GM18507 (cell line): ENCODE data around the gene ZNF189.

Source experiments
- DNase-seq: peaks from one replicate; pipeline ENCODE4 v3.0.0; 2011; ENCODE audit warnings: low read depth; ENCODE audit not compliant: insufficient read length; ENCODE audit errors: extremely low spot score
- FAIRE-seq: peaks from 2 replicates; lab custom pipeline; 2011; peaks lifted over from hg19 to GRCh38; lab: Jason Lieb, UNC

ZNF189 gene

GRCh38 chr9:101398068-101398929, at the start of gene ZNF189, which contains the start of gene MRPL50:
TSS of gene ZNF189 (plus strand) at chr9:101398851. CDS start at chr9:101399157, 306 bp downstream.
TSS of gene MRPL50 (minus strand) at chr9:101398618. CDS start at chr9:101398592, 26 bp downstream.
- peak; percentile 84 for DNase-seq
- FAIRE-seq: peak; percentile 99

- FAIRE-seq: no peak
Measured at GRCh38 chr9:101350285-101350684, 48.4 kb upstream of the ZNF189 start.

DNA sequence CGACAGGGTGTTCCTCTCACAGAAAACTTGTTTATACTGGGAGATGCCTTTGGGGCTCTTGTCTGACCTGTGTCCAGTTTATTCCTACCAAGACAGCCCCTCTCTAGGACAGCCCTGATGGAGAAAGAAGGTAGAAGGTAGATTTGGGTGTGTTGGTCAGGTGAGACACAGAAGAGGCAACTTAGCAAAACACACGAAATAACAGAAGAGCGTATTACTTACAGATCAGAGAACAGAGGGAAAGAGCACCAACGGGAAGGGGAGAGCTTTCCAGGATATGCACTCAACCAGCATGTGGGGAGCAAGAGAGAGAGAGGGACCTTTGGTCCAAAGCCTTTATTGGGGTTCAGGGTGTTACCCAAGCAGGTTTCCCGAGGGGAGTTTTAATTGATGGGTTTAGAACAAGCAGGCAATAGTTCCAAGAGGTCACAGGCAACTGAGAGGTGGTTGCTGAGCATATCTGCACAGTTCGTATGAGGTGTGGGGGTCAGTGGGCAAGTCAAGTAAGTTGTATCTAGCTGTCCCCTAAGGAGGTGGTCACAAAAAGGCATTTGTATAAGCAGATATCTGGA, 45.7 kb upstream of the ZNF189 start:
- DNase-seq: no peak
- no peak for FAIRE-seq

More at GRCh38 chr9:101350285-101350684, 48.4 kb upstream of the ZNF189 start:
- no peak for DNase-seq

GRCh38 chr9:101353683-101354082, 45.0 kb upstream of the ZNF189 start:
- no peak for FAIRE-seq
- no peak for DNase-seq

DNA sequence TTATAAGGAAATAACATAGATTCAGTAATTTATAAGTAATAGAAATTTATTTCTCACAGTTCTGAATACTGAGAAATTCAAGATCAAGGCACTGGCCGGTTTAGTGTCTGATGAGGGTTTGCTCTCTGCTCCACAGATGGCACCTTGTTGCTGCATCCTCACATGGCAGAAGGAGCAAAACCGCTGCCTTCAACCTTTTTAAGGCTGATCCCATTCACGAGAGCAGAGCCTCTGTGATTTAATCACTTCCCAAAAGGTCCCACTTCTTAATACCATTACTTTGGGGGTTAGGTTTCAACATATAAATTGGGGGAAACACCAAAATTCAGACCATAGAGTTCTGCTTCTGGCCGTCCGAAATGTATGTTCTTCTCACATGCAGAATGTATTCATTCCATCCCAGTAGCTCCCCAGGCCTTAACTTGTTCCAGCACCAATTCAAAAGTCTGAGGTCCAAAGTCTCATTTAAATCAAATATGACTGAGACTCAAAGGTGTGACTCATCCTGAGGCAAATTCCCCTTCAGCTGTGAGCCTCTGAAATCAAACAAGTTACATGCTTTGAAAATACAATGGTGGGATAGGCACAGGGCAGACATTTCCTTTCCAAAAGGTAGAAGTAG, 44.4 kb upstream of the ZNF189 start:
- FAIRE-seq: no peak
- no peak for DNase-seq

- DNase-seq: no peak
- no peak for FAIRE-seq
Measured at GRCh38 chr9:101354765-101355708, 43.6 kb upstream of the ZNF189 start.

DNA sequence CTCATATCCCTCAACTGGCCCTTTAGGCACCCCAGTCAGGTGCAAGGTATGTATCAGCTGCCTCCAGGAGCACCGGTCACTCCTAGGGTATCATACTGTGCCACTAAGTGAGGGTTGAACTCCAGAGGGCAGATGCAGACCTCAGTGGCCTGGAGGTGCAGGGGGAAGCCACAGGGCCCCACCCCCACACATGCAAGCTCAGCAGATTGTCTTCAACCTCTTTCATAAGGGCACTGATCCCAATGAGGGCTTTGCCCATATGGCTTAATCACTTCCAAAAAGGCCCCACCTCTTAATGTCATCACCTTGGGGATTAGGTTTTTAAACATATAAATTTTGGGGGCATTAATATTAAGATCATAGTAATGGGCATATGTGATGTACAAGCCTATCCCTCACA, 42.0 kb upstream of the ZNF189 start:
- no peak for FAIRE-seq
- DNase-seq: no peak

DNA sequence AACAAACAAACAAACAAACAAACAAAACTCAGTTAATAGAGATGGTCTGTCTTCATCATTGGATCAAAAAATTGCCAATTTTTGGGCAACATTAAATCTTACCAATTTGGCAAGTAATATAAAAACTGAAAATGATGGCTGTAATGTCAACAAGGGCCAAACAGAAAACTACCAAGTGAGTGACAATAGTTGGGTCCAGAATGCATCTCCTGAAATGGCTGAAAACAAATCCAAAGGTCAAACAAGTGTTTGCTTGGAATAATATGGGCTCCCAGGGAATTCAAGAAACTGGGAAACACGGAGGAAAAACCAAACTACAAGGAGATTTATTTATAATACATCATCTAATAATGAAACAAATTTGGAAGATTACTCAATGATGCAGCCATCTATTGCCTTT, 39.0 kb upstream of the ZNF189 start:
- DNase-seq (no peak), FAIRE-seq (no peak)

DNA sequence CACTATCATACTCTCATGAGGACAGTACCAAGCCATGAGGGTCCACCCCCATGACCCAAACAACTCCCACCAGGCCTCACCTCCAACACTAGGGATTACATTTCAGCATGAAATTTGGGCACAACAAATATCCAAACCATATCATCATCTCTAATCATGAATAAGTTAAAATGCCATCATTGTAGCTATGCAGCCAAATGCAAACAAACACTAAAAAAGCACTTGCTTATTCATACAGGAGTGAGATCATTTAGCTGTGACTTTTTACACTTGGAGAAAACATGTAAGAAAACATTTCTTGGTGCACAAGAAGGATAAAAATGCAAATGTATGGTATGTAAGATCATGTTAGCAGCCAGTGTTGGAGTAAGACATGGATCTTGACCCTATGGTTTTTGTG, 38.0 kb upstream of the ZNF189 start:
- FAIRE-seq: no peak

DNA sequence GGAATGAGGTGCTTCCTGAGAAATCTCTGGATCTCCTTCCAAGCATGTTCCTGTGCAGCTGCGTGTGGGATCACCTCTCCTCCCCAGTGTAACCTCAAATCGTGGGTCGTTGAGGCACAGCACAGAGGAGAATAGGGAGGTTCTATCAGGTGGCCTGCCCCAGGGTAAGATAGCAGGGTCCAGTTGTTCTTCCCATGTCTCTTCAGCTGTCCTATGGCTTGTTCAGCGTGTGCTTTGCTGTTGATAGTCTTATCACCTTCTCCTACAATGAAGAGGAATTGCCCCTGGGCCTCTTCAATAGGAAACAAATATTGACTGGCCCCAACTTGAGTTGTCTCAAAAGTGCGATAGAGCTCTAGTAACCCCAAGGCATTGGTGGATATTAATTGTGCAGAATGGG, 36.2 kb upstream of the ZNF189 start:
- no peak for FAIRE-seq
- DNase-seq: no peak

More for the DNA sequence above, 38.0 kb upstream of the ZNF189 start:
- DNase-seq: no peak

- DNase-seq: no peak
- FAIRE-seq: no peak
Measured at GRCh38 chr9:101365181-101365580, 33.5 kb upstream of the ZNF189 start.

DNA sequence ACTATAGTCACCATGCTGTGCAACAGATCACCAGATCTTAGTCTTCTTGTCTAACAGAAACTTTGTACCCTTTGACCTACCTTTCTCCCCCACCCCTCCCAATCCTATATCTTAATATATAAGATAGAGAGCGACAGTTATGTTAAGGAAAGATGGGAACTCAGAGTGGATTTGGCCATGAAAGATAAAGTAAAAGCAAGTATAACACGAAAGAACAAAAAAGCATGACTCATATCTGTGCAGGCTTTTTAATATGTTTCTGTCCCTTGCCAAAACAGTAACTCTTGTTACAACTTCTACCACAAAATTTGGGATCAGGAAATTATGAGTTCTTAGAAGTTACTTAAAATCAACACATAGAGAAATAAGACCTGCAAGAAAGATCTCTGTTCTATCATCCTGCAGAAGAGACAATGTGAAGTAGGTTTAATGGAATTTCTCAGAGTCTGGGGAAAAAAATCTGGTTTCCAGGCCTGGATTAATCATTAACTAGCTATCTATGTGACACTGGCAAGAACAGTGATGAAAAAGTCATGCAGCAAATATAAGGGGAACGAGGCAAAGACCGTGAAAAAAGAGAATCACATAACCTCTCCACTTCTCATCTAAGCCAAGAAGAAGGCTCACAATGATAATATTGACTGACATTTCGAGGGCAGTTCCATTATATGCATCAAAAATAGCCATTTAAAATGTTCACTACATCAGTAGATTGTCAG, 32.5 kb upstream of the ZNF189 start:
- DNase-seq: no peak
- FAIRE-seq: no peak

- DNase-seq: no peak
- no peak for FAIRE-seq
Measured at GRCh38 chr9:101367323-101367722, 31.3 kb upstream of the ZNF189 start.

GRCh38 chr9:101369286-101369685, 29.4 kb upstream of the ZNF189 start:
- DNase-seq: no peak
- FAIRE-seq: no peak

GRCh38 chr9:101369884-101370531, 28.6 kb upstream of the ZNF189 start:
- FAIRE-seq (no peak), DNase-seq (no peak)

DNA sequence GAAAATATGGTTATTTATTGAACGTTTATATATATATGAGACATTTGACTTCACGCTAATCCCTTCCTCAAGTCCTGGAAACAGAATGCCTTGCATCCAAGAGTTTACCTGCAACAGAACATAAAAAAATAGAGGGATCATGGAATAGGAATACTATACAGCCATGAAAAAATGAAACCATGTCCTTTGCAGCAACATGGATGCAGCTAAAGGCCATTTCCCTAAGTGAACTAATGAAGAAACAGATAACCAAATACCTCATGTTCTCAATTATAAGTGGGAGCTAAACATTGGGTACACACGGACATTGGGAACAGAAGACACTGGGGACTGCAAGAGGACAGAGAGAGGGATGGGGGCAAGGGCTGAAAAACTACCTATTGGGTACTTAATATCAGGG, 26.8 kb upstream of the ZNF189 start:
- no peak for DNase-seq
- FAIRE-seq: no peak

DNA sequence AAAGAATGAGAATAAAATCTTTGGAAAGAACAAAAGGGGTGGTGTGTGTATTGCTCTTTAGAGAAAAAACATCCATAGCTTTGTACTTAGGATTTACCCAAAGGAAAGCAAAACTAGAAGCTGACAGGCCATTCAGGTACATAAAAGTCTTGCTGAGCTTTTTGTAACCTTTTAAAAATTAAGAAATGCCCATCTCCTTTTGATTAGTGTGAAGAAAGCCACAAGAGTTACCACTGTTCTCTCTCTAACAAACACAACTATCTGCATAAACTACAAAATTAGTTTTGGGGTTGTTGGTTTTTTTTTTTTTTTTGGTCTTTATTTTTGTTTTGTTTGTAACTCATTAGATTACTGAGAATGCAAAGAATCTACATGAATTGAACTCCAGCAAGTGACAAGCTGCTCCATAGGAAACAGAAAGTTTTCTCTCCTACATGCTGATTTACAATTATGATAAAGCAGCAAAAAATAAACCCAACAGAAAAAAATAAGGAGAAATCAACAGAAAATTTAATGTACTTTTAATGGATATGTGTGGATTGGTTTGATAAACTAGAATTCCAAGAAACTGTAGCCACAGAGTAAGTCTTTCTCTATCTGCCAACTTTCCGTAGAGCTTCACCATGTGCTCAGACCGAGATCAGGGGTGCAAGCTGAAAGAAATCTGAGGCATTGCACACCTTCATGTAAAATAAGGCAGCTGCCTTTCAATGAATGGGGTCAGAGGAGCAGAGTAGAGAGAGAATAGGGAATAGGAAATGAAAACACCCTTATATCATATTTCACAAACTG, 26.1 kb upstream of the ZNF189 start:
- no peak for FAIRE-seq
- DNase-seq: no peak

GRCh38 chr9:101375546-101375945, 23.1 kb upstream of the ZNF189 start:
- FAIRE-seq (no peak), DNase-seq (no peak)
